ENCODE data around the gene EFCAB8.
"Not testable (repeated sequence)": the region's sequence is repeated elsewhere in the genome, so short reads cannot be mapped to it uniquely, and the experiment has no call there.

EFCAB8 gene

GRCh38 chr20:32842688-32843524 lies 15.8 kb upstream of the EFCAB8 start:
- DNase-seq (ENCODE audit: low spot score): no peak

GRCh38 chr20:32845786-32846185 lies 12.9 kb upstream of the EFCAB8 start:
- no peak for DNase-seq (ENCODE audit: low spot score)

GRCh38 chr20:32846852-32847251 lies 11.9 kb upstream of the EFCAB8 start:
- no peak for DNase-seq (ENCODE audit: low spot score)

GRCh38 chr20:32847964-32848363 lies 10.8 kb upstream of the EFCAB8 start:
- DNase-seq (ENCODE audit: low spot score): no peak

GRCh38 chr20:32848846-32849245 lies 9.9 kb upstream of the EFCAB8 start:
- DNase-seq (ENCODE audit: low spot score): no peak

- no peak for DNase-seq (ENCODE audit: low spot score)
These were observed 9.1 kb upstream of the EFCAB8 start for GRCh38 chr20:32849577-32849976.

GRCh38 chr20:32855387-32855786 lies 3.3 kb upstream of the EFCAB8 start:
- DNase-seq (ENCODE audit: low spot score): no peak

GRCh38 chr20:32858189-32858588 lies 534 bp upstream of the EFCAB8 start:
- no peak for DNase-seq (ENCODE audit: low spot score)

GRCh38 chr20:32861446-32861845 lies 2.7 kb downstream of the EFCAB8 start:
- no peak for DNase-seq (ENCODE audit: low spot score)

- DNase-seq (ENCODE audit: low spot score): no peak
These were observed 10.8 kb downstream of the EFCAB8 start for GRCh38 chr20:32869562-32869961.

GRCh38 chr20:32870526-32870925 lies 11.8 kb downstream of the EFCAB8 start:
- DNase-seq (ENCODE audit: low spot score): not testable (repeated sequence)

GRCh38 chr20:32870985-32871384 lies 12.3 kb downstream of the EFCAB8 start:
- DNase-seq (ENCODE audit: low spot score): no peak

- DNase-seq (ENCODE audit: low spot score): no peak
These were observed 13.0 kb downstream of the EFCAB8 start for GRCh38 chr20:32871627-32872160.

GRCh38 chr20:32872266-32872665 lies 13.5 kb downstream of the EFCAB8 start:
- DNase-seq (ENCODE audit: low spot score): no peak

GRCh38 chr20:32875673-32876072 lies 16.9 kb downstream of the EFCAB8 start:
- DNase-seq (ENCODE audit: low spot score): no peak

- DNase-seq (ENCODE audit: low spot score): no peak
These were observed 18.8 kb downstream of the EFCAB8 start for GRCh38 chr20:32877507-32877906.

- no peak for DNase-seq (ENCODE audit: low spot score)
These were observed 20.1 kb downstream of the EFCAB8 start for GRCh38 chr20:32878820-32879219.

GRCh38 chr20:32879538-32879937 lies 20.8 kb downstream of the EFCAB8 start:
- no peak for DNase-seq (ENCODE audit: low spot score)

GRCh38 chr20:32880635-32881034 lies 21.9 kb downstream of the EFCAB8 start:
- DNase-seq (ENCODE audit: low spot score): no peak

GRCh38 chr20:32883081-32883480 lies 24.4 kb downstream of the EFCAB8 start:
- DNase-seq (ENCODE audit: low spot score): no peak

- DNase-seq (ENCODE audit: low spot score): no peak
These were observed 26.5 kb downstream of the EFCAB8 start for GRCh38 chr20:32885185-32885584.

- DNase-seq (ENCODE audit: low spot score): no peak
These were observed 27.2 kb downstream of the EFCAB8 start for GRCh38 chr20:32885952-32886351.

GRCh38 chr20:32886652-32887051 lies 27.9 kb downstream of the EFCAB8 start:
- DNase-seq (ENCODE audit: low spot score): no peak
